Neutrophil (primary cell): ENCODE measurements around the gene SDK2.

Experiments used
- H3K27ac ChIP-seq: fragments of 200-600 bp; sonication (generic); 2 replicates; pipeline ENCODE4 v1.5.1; 2016; ENCODE audit warnings: mild to moderate bottlenecking, moderate library complexity
- H3K27me3 ChIP-seq: fragments of 200-600 bp; sonication (generic); 2 replicates; pipeline ENCODE4 v1.6.0; 2016; ENCODE audit warnings: mild to moderate bottlenecking
- H3K36me3 ChIP-seq: fragments of 200-600 bp; sonication (generic); 2 replicates; pipeline ENCODE4 v1.5.1; 2017
- H3K4me1 ChIP-seq, 2 experiments: fragments of 200-600 bp in 1 of 2; sonication (generic) in 1 of 2; 1 replicate in 1 of 2; 2 replicates in 1 of 2; pipeline versions ENCODE4 v1.5.1 to v1.6.1; 2013 to 2016; ENCODE audit warnings: low read depth in 1 of 2, low read length in 1 of 2, mild to moderate bottlenecking in 1 of 2, moderate library complexity in 1 of 2; ENCODE audit not compliant: control insufficient read depth in 1 of 2, insufficient read depth in 1 of 2
- H3K4me3 ChIP-seq, 2 experiments: fragments of 200-600 bp in 1 of 2; sonication (generic) in 1 of 2; 1 replicate in 1 of 2; 2 replicates in 1 of 2; pipeline ENCODE4 v1.5.1; 2013 to 2016; ENCODE audit warnings: low read depth in 1 of 2, low read length in 1 of 2, mild to moderate bottlenecking in 1 of 2, moderate library complexity in 1 of 2
- H3K9me3 ChIP-seq: fragments of 200-600 bp; sonication (generic); 2 replicates; pipeline ENCODE4 v1.5.1; 2016
- CTCF ChIP-seq: fragments of 200-600 bp; sonication (generic); IDR thresholded peaks from 2 replicates; pipeline ENCODE4 v1.5.1; 2016; ENCODE audit warnings: antibody characterized with exemption

Gene SDK2

GRCh38 chr17:73564843-73565242 lies 79.4 kb downstream of the SDK2 start:
- Histone ChIP-seq H3K27ac (no peak overlapping the region), H3K36me3 (no peaks in the 10 kb centered on the region), H3K4me1 (no peaks in the 10 kb centered on the region), H3K4me3 (no peak overlapping the region), H3K27me3 (no peaks in the 10 kb centered on the region), H3K9me3 (no peaks in the 10 kb centered on the region)
- TF ChIP-seq CTCF = no peak

GRCh38 chr17:73562896-73563295 lies 81.3 kb downstream of the SDK2 start:
- H3K27ac ChIP-seq = no peak overlapping the region
- no peaks in the 10 kb centered on the region for H3K36me3 ChIP-seq
- H3K27me3 ChIP-seq = peaks cover 4% of the 10 kb centered on the region
- no peaks in the 10 kb centered on the region for H3K4me1 ChIP-seq
- no peak for TF ChIP-seq CTCF
- H3K4me3 ChIP-seq = no peak overlapping the region
- no peaks in the 10 kb centered on the region for H3K9me3 ChIP-seq

GRCh38 chr17:73561111-73561510 lies 83.1 kb downstream of the SDK2 start:
- Histone ChIP-seq H3K36me3 (no peaks in the 10 kb centered on the region), H3K9me3 (no peaks in the 10 kb centered on the region), H3K4me3 (no peak overlapping the region), H3K27me3 (peaks cover 6% of the 10 kb centered on the region), H3K27ac (no peak overlapping the region), H3K4me1 (no peaks in the 10 kb centered on the region)
- TF ChIP-seq CTCF = no peak

GRCh38 chr17:73560661-73561060 lies 83.6 kb downstream of the SDK2 start:
- TF ChIP-seq CTCF = no peak
- Histone ChIP-seq H3K27me3 (peaks cover 7% of the 10 kb centered on the region), H3K36me3 (no peaks in the 10 kb centered on the region), H3K27ac (no peak overlapping the region), H3K4me3 (no peak overlapping the region), H3K9me3 (no peaks in the 10 kb centered on the region), H3K4me1 (no peaks in the 10 kb centered on the region)

- TF ChIP-seq CTCF = no peak
- Histone ChIP-seq H3K9me3 (no peaks in the 10 kb centered on the region), H3K27ac (no peak overlapping the region), H3K4me1 (no peaks in the 10 kb centered on the region), H3K36me3 (no peaks in the 10 kb centered on the region), H3K27me3 (peaks cover 9% of the 10 kb centered on the region), H3K4me3 (no peak overlapping the region)
Observed at GRCh38 chr17:73559532-73559931, 84.7 kb downstream of the SDK2 start.
